LHCN-M2 (cell line): ENCODE measurements around the gene PLD1. TPM values are rescaled to one million over a fixed set of nuclear protein-coding genes. Genes with fewer than 3 reads are reported as not detected.

ENCODE experiments used
- DNase-seq: peaks from one replicate; pipeline ENCODE4 v3.0.0-alpha.2; 2012; ENCODE audit warnings: low read depth
- total RNA-seq: library from RNA; depleted of rRNA; stranded (reverse); fragments of >200 nt; gene quantifications from 2 replicates; pipeline ENCODE4 v1.2.3, GENCODE V29; 2014

PLD1 gene
- total RNA-seq, 1 experiment from 2014 or later = 1.1 TPM

GRCh38 chr3:171839270-171839669, 29.0 kb upstream of the PLD1 start:
- DNase-seq = no peak

GRCh38 chr3:171838218-171838720, 28.0 kb upstream of the PLD1 start:
- peak; percentile 77 for DNase-seq

- no peak for DNase-seq
These were observed 27.4 kb upstream of the PLD1 start for GRCh38 chr3:171837698-171838097.

GRCh38 chr3:171836855-171837254, 26.6 kb upstream of the PLD1 start:
- DNase-seq = no peak

GRCh38 chr3:171835613-171836012, 25.3 kb upstream of the PLD1 start:
- no peak for DNase-seq

GRCh38 chr3:171835116-171835515, 24.8 kb upstream of the PLD1 start:
- no peak for DNase-seq

GRCh38 chr3:171834461-171834801, 24.1 kb upstream of the PLD1 start:
- no peak for DNase-seq

GRCh38 chr3:171833789-171834460, 23.6 kb upstream of the PLD1 start:
- peak; percentile 58 for DNase-seq

GRCh38 chr3:171832989-171833388, 22.7 kb upstream of the PLD1 start:
- no peak for DNase-seq

GRCh38 chr3:171831936-171832335, 21.7 kb upstream of the PLD1 start:
- no peak for DNase-seq

- DNase-seq = no peak
These were observed 20.2 kb upstream of the PLD1 start for GRCh38 chr3:171830518-171830875.

- DNase-seq = peak; percentile 72
These were observed 19.7 kb upstream of the PLD1 start for GRCh38 chr3:171829841-171830517.

GRCh38 chr3:171828902-171829770, 18.9 kb upstream of the PLD1 start:
- DNase-seq = no peak

GRCh38 chr3:171827836-171828458, 17.7 kb upstream of the PLD1 start:
- DNase-seq = no peak

- DNase-seq = no peak
These were observed 17.1 kb upstream of the PLD1 start for GRCh38 chr3:171827385-171827784.

- peak; percentile 73 for DNase-seq
These were observed 15.0 kb upstream of the PLD1 start for GRCh38 chr3:171825222-171825828.

GRCh38 chr3:171824824-171825221, 14.5 kb upstream of the PLD1 start:
- DNase-seq = no peak

- no peak for DNase-seq
These were observed 13.8 kb upstream of the PLD1 start for GRCh38 chr3:171824116-171824515.

- DNase-seq = no peak
These were observed 12.3 kb upstream of the PLD1 start for GRCh38 chr3:171822431-171823106.

GRCh38 chr3:171821778-171822358, 11.6 kb upstream of the PLD1 start:
- no peak for DNase-seq

GRCh38 chr3:171821044-171821443, 10.8 kb upstream of the PLD1 start:
- no peak for DNase-seq
